ENCODE measurements around the gene TTLL11. TPM values are rescaled to one million over a fixed set of nuclear protein-coding genes. Genes with fewer than 3 reads are reported as not detected.
"Not testable (repeated sequence)": the region's sequence is repeated elsewhere in the genome, so short reads cannot be mapped to it uniquely, and the experiment has no call there.

TTLL11 gene
- total RNA-seq, 6 experiments from 2014 or later: 3.2 to 5.2 (median 4.1) TPM

GRCh38 chr9:121897140-121897539, 196.0 kb downstream of the TTLL11 start:
- no peak for DNase-seq
- Histone ChIP-seq H3K27me3 (no peaks in the 10 kb centered on the region), H3K36me3 (no peaks in the 10 kb centered on the region), H3K27ac (no peak overlapping the region), H3K9me3 (no peaks in the 10 kb centered on the region), H3K4me3 (no peak overlapping the region), H3K4me1 (no peaks in the 10 kb centered on the region)
- no peak for TF ChIP-seq POLR2A (IDR thresholded peaks at IDR 0.05)
- TF ChIP-seq, protein P1, sequence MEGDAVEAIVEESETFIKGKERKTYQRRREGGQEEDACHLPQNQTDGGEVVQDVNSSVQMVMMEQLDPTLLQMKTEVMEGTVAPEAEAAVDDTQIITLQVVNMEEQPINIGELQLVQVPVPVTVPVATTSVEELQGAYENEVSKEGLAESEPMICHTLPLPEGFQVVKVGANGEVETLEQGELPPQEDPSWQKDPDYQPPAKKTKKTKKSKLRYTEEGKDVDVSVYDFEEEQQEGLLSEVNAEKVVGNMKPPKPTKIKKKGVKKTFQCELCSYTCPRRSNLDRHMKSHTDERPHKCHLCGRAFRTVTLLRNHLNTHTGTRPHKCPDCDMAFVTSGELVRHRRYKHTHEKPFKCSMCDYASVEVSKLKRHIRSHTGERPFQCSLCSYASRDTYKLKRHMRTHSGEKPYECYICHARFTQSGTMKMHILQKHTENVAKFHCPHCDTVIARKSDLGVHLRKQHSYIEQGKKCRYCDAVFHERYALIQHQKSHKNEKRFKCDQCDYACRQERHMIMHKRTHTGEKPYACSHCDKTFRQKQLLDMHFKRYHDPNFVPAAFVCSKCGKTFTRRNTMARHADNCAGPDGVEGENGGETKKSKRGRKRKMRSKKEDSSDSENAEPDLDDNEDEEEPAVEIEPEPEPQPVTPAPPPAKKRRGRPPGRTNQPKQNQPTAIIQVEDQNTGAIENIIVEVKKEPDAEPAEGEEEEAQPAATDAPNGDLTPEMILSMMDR (IDR thresholded peaks at IDR 0.05): no peak
- no peak for ATAC-seq
- WGBS (ENCODE audit: insufficient coverage, low coverage, low lambda C conversion rate, missing lambda C conversion rate): 94% methylated on average over 3 of the region's 10 CpGs
- intact Hi-C loops (cut with DNase I): no loop called here

DNA sequence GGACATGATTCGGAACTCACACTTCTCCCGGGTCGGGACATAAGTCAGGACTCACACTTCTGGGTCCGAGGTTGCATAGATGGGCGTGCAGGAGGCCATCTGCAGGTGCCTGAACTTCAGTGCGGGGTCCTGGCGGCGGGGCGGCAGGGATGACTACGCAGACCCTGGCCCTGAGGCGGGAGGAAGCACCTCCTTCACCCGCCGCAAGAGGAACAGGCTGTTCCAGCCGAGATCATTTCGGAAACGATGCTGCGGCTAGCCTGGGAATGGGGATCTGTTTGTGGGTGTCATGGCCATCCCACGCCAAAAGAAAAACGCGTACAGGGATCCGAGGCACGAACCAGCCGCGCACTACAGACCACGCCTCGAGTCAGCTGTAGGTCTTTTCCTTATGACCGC, 196.6 kb downstream of the TTLL11 start:
- no peak for TF ChIP-seq POLR2A (IDR thresholded peaks at IDR 0.05)
- TF ChIP-seq, protein P1 (IDR thresholded peaks at IDR 0.05): no peak
- no peak overlapping the region for H3K4me3 ChIP-seq
- no peaks in the 10 kb centered on the region for H3K27me3 ChIP-seq
- DNase-seq (no peak), ATAC-seq (no peak)
- WGBS (ENCODE audit: insufficient coverage, low coverage, low lambda C conversion rate, missing lambda C conversion rate): 87% methylated on average over 6 of the region's 27 CpGs
- no peaks in the 10 kb centered on the region for H3K4me1 ChIP-seq
- no peaks in the 10 kb centered on the region for H3K36me3 ChIP-seq
- intact Hi-C loops (cut with DNase I): no loop called here
- no peaks in the 10 kb centered on the region for H3K9me3 ChIP-seq
- no peak overlapping the region for H3K27ac ChIP-seq

DNA sequence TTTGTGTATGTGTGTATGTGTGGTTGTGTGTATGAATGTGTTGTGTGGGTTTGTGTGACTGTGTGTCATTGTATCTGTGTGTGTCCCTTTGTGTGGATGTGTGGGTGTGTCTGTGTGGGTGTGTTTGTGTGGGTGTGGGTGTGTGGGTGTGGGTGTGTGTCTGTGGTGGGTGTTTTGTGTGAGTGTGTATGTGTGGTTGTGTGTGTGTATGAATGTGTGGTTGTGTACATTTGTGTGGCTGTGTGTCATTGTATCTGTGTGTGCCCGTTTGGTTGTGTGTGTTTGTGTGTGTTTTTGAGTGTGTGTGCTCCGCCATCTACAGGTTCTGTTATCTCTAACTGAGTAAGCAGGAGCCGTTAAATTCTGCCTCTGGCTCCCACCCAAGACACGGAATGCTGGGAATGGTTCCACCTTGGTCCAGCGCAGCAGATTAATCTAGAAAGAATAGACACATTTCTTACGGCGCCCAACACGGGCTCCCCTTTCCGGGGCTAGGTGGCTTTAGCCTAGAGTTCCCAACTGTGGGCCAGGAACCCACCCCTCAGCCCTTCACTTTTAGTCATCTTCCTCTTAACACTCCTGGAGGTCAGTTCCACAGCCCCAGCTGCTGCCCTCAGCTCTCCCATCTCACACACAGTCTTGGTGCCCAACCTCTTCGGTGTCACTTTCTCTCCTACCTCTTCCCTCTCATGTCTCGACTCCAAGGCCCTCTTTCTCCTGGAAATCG, 197.1 kb downstream of the TTLL11 start:
- H3K36me3 ChIP-seq: no peaks in the 10 kb centered on the region
- no peaks in the 10 kb centered on the region for H3K4me1 ChIP-seq
- WGBS (ENCODE audit: insufficient coverage, low coverage, low lambda C conversion rate, missing lambda C conversion rate): 52% methylated on average over 6 of the region's 12 CpGs
- ATAC-seq (peak; percentile 69 to 79 (median 75)), DNase-seq (peak in 2 of 3 donors; percentile 33 to 64)
- no peak overlapping the region for H3K4me3 ChIP-seq
- H3K9me3 ChIP-seq: no peaks in the 10 kb centered on the region
- H3K27me3 ChIP-seq: no peaks in the 10 kb centered on the region
- intact Hi-C loops (cut with DNase I): no loop called here
- no peak overlapping the region for H3K27ac ChIP-seq
- TF ChIP-seq, protein P1 (IDR thresholded peaks at IDR 0.05): peak in 1 of 4 donors; percentile 6
- TF ChIP-seq POLR2A (IDR thresholded peaks at IDR 0.05): no peak

DNA sequence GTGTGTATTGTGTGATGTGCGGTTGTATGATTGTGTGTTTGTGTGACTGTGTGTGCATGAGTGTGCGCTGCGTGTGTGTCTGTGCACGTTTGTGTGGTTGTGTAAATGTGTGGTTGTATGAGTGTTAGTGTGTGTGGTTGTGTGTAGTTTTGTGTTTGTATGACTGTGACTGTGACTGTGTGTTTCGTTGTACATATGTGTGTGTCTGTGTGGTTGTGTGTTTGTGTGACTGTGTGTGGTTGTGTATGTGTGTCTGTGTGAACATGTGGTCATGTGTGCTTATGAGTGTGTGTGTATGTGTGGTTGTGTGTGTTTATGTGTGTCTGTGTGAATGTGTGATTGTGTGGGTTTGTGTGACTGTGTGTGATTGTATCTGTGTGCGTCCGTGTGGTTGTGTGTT, 197.8 kb downstream of the TTLL11 start:
- TF ChIP-seq, protein P1 (IDR thresholded peaks at IDR 0.05): no peak
- TF ChIP-seq POLR2A (IDR thresholded peaks at IDR 0.05): no peak
- DNase-seq: no peak
- no peak for ATAC-seq
- H3K27ac ChIP-seq: no peak overlapping the region
- H3K27me3 ChIP-seq: no peaks in the 10 kb centered on the region
- H3K9me3 ChIP-seq: no peaks in the 10 kb centered on the region
- WGBS (ENCODE audit: insufficient coverage, low coverage, low lambda C conversion rate, missing lambda C conversion rate): 62% methylated on average over 7 of the region's 7 CpGs
- H3K4me3 ChIP-seq: no peak overlapping the region
- intact Hi-C loops (cut with DNase I): no loop called here
- H3K36me3 ChIP-seq: no peaks in the 10 kb centered on the region
- no peaks in the 10 kb centered on the region for H3K4me1 ChIP-seq

DNA sequence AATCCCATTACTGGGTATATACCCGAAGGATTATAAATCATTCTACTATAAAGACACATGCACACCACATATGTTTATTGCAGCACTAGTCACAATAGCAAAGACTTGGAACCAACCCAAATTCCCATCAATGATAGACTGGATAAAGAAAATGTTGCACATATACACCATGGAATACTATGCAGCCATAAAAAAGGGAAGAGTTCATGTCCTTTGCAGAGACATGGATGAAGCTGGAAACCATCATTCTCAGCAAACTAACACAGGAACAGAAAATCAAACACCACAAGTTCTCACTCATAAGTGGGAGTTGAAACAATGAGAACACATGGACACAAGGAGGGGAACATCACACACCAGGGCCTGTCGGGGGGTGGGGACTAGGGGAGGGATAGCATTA, 198.7 kb downstream of the TTLL11 start:
- H3K36me3 ChIP-seq; H3K9me3 ChIP-seq; H3K4me3 ChIP-seq; intact Hi-C loops (cut with DNase I); H3K4me1 ChIP-seq; H3K27me3 ChIP-seq; H3K27ac ChIP-seq; DNase-seq; ATAC-seq: not testable (repeated sequence)
- WGBS (ENCODE audit: insufficient coverage, low coverage, low lambda C conversion rate, missing lambda C conversion rate): 59% methylated on average over 2 of the region's 2 CpGs

All from right lobe of liver (tissue), 6 donors.